Rectal smooth muscle tissue (tissue), 1 donor: ENCODE results near the gene CDC16.

ENCODE experiments used
- H3K27ac ChIP-seq: one replicate; pipeline ENCODE4 v1.7.0; 2013; ENCODE audit warnings: low read depth, low read length, inconsistent platforms
- H3K27me3 ChIP-seq: one replicate; pipeline ENCODE4 v1.7.0; 2013; ENCODE audit warnings: low read length; ENCODE audit not compliant: control insufficient read depth, insufficient read depth
- H3K36me3 ChIP-seq: one replicate; pipeline ENCODE4 v1.7.0; 2013; ENCODE audit warnings: low read length; ENCODE audit not compliant: control insufficient read depth, insufficient read depth
- H3K4me1 ChIP-seq: one replicate; pipeline ENCODE4 v1.7.0; 2013; ENCODE audit warnings: low read length; ENCODE audit not compliant: control insufficient read depth, insufficient read depth
- H3K4me3 ChIP-seq: one replicate; pipeline ENCODE4 v1.7.0; 2013; ENCODE audit warnings: low read length
- H3K9ac ChIP-seq: one replicate; pipeline ENCODE4 v1.7.0; 2013; ENCODE audit warnings: low read length

Gene CDC16

GRCh38 chr13:114314074-114314912 lies 79.6 kb downstream of the CDC16 start, which contains the start of gene CHAMP1:
Gene CHAMP1, plus strand, starts transcription at chr13:114314503. Its CDS starts 9,340 bp downstream, at chr13:114323843.
- Histone ChIP-seq H3K4me3 (peak within 1 kb of the TSS; percentile 83), H3K4me1 (peaks cover 15% of the 10 kb centered on the region), H3K36me3 (no peaks in the 10 kb centered on the region), H3K27ac (peak within 1 kb of the TSS; percentile 74), H3K27me3 (no peaks in the 10 kb centered on the region), H3K9ac (peak within 1 kb of the TSS; percentile 77)

- Histone ChIP-seq H3K27ac (peak overlapping the region; percentile 74), H3K36me3 (no peaks in the 10 kb centered on the region), H3K9ac (peak overlapping the region; percentile 77), H3K27me3 (no peaks in the 10 kb centered on the region), H3K4me3 (peak overlapping the region; percentile 83), H3K4me1 (peaks cover 15% of the 10 kb centered on the region)
Observed at GRCh38 chr13:114315074-114315785, 80.5 kb downstream of the CDC16 start.

GRCh38 chr13:114318624-114319023 lies 83.9 kb downstream of the CDC16 start:
- Histone ChIP-seq H3K36me3 (peaks cover 8% of the 10 kb centered on the region), H3K27me3 (no peaks in the 10 kb centered on the region), H3K4me3 (no peak overlapping the region), H3K27ac (no peak overlapping the region), H3K4me1 (peaks cover 11% of the 10 kb centered on the region), H3K9ac (no peak overlapping the region)

GRCh38 chr13:114319441-114319913 lies 84.8 kb downstream of the CDC16 start:
- Histone ChIP-seq H3K4me1 (peaks cover 9% of the 10 kb centered on the region), H3K27ac (no peak overlapping the region), H3K27me3 (no peaks in the 10 kb centered on the region), H3K36me3 (peaks cover 12% of the 10 kb centered on the region), H3K9ac (no peak overlapping the region), H3K4me3 (no peak overlapping the region)

- H3K27ac ChIP-seq = no peak overlapping the region
- H3K27me3 ChIP-seq = no peaks in the 10 kb centered on the region
- no peak overlapping the region for H3K4me3 ChIP-seq
- H3K4me1 ChIP-seq = peaks cover 7% of the 10 kb centered on the region
- H3K36me3 ChIP-seq = peaks cover 17% of the 10 kb centered on the region
- H3K9ac ChIP-seq = no peak overlapping the region
Observed at GRCh38 chr13:114320065-114320464, 85.4 kb downstream of the CDC16 start.

GRCh38 chr13:114321256-114321655 lies 86.6 kb downstream of the CDC16 start:
- Histone ChIP-seq H3K27me3 (no peaks in the 10 kb centered on the region), H3K9ac (no peak overlapping the region), H3K4me1 (no peaks in the 10 kb centered on the region), H3K36me3 (peaks cover 17% of the 10 kb centered on the region), H3K4me3 (no peak overlapping the region), H3K27ac (no peak overlapping the region)
